SK-MEL-5 (cell line): Measurements from ENCODE around the gene UBE2Q2. TPM values are rescaled to one million over a fixed set of nuclear protein-coding genes. Genes with fewer than 3 reads are reported as not detected.
A peak's percentile ranks its signal among the peaks of the same experiment; 100 is the strongest.

Experiments
- DNase-seq: peaks from one replicate; pipeline ENCODE4 v3.0.0-alpha.2; 2016; ENCODE audit warnings: low read depth, low spot score
- in situ Hi-C: cut with HindIII; loops from 2 replicates; pipeline ENCODE4 v1.10.0; 2016; ENCODE audit warnings: low sequenced_read_pairs, high pct_unique_total_duplicates, low pct_unique_long_range_greater_than_20kb
- total RNA-seq: library from RNA; depleted of rRNA; stranded (reverse); fragments of >200 nt; shearing (Covaris generic); gene quantifications from 2 replicates; pipeline ENCODE4 v1.2.3, GENCODE V29; 2014

The UBE2Q2 gene
- total RNA-seq, 1 experiment from 2014 or later = 30.2 TPM

DNA sequence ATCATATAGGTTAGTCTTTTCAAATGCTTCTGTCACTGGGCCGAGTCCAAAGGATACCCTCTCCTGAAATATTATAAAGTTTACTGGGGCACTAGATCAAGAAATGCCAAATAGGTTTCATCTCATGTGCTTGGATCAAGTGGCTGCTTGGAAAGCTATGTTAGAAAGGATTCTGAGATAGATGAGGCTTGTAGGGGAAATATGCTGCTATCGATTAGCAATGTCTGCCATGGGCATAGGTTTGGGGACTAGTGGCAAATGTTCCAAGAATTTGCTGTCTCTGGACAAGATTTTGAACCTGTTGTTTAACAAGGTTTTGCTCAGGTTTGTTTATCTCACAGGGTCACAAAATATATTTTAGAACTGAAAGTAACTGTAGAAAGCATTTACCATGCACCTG lies 23.0 kb upstream of the UBE2Q2 start:
- no peak for DNase-seq
- in situ Hi-C loops = no loop called here

- no peak for DNase-seq
- in situ Hi-C loops = no loop called here
These were observed 21.4 kb upstream of the UBE2Q2 start for GRCh38 chr15:75821786-75822345.

DNA sequence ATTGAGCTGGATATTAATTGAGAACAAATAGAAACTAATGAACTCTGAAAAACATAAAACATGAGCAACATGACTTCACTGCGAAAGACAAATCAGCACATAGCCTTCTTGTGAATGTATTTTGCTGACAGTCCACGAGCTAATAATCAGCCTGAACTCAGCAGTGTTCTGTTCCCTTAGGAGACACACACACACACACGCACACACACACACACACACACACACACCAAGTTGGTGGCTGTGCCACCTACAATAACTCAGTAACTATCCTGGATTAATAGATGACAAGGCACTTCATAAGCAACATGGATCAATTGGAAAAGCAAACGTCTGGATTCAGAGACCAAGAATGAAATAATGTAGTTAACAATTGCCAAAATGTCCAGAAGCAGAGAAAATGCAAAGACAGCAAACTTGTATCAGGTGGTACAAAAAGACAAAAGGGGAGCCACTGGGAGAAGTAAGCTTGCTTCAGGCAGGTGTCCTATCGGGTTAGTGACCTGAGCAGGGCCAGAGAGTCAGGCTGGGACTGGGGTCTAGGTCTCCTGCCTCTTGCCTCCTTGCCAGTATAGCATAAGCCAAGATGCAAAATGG lies 20.5 kb upstream of the UBE2Q2 start:
- in situ Hi-C loops = no loop called here
- DNase-seq = no peak

GRCh38 chr15:75823860-75824613 lies 19.2 kb upstream of the UBE2Q2 start:
- in situ Hi-C loops = no loop called here
- no peak for DNase-seq

DNA sequence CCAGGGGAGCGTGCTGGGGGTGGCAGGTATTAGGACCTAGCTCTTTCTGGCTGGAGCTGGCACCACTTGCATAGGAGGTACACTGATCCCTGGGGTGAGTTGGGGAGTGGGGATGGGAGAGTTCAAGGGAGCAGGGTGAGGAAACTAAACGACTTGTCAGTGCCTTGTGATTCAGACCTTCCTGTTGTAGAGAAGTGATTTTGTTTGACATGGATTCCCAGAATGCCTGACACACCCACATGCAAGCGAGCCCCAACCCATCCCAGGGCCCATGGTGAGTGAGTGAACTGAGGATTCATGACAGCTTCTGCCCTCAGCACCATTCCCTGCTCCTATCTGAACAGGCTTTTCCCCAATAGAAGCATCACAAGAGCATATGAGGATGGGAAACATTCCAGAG lies 15.6 kb upstream of the UBE2Q2 start:
- in situ Hi-C loops = no loop called here
- no peak for DNase-seq

GRCh38 chr15:75828429-75828828 lies 14.8 kb upstream of the UBE2Q2 start:
- in situ Hi-C loops = no loop called here
- no peak for DNase-seq

DNA sequence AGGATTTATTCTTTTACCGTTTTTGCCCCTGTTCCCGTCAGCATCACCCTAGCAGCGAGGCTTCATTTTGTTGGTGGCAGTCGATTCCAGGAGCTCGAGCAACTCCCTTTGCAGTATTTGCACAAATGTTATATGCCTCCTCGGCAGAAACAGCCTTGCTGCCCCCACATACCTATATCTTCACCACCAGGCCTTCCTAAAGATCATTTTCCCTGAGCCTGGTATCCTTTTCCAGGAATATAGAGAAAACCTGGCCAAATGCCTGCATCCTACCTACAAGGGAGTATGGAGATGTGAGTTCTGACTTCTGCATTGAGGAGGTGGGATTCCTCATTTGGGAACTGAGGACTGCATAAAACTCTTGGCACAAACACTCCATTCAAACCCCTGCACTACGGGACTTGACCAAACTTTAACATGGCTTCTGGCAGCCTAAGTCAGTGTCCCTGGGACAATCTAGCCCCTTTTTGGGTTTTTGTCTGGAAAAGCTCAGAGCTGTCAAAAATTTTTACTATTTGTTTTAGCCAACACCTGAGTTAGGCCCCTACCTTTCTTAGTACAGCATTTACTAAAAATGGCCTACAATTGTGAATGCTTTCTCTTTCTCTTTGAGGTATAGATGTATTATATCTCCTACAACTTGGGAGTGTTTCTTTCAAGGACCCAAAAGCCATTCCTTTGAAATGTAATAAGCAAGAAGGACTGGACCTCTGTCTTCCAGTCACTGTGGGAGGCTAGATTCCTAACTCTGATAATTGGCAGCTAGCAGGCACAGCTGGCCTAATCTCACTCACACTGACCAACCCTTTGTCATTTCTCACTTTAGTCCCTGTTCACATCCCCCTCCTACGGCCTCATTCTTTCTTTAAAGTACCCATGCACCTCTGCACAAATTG lies 12.1 kb upstream of the UBE2Q2 start:
- no peak for DNase-seq
- in situ Hi-C loops = no loop called here

DNA sequence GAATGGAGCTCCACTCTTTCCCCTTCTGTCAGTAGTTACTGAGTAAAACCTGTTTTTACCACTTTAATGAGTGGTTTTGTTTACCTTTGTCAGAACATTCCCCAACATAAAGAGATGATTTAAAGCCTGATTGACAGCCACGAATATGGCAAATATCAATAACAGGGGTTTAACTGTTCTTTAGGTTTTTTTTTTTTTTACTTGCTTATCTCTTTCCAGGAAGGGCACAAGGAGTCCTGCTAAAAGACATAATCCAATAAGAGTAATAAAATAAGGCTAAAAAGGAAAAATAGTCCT lies 11.5 kb upstream of the UBE2Q2 start:
- DNase-seq = no peak
- in situ Hi-C loops = no loop called here

GRCh38 chr15:75832114-75832513 lies 11.1 kb upstream of the UBE2Q2 start:
- in situ Hi-C loops = no loop called here
- no peak for DNase-seq

DNA sequence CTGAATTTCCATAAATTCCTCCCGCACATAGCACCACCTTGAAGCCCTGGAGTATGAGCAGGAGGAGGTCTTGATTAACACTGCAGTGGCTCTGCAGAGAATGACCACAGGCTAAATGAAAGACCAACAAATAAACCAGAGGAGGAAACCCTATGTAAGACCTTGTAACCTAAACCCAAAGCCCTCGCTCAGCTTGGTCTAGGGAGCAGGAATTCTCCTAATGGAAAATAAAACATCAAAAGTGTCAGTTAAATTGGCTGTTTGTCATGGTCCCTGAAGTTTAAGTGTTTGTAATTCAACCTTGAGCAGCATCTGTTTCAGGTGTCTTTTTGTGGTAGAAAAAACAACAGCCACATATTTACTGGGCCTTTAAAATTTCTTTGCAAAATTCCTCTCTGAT lies 9.2 kb upstream of the UBE2Q2 start:
- in situ Hi-C loops = no loop called here
- no peak for DNase-seq

GRCh38 chr15:75835990-75836958 lies 7.0 kb upstream of the UBE2Q2 start:
- no peak for DNase-seq
- in situ Hi-C loops = no loop called here

DNA sequence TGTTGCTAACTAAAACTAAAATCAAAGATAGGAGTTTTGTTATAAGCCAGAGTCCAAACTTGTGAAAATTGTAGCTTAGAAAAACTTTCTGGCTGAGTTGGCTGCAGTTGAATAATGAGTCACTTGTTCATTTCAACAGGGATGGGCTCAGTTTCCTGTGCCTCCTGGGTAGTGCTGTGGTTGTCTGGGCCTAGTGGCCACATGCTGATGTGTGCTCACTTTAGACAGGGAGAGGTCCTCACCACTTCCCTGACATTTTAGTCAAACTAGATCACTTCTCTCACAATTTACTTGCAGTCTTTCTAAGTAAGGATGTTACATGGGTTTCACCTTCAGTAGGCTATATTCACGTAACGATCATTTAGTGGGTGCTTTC lies 6.3 kb upstream of the UBE2Q2 start:
- in situ Hi-C loops = no loop called here
- peak; percentile 63 for DNase-seq

DNA sequence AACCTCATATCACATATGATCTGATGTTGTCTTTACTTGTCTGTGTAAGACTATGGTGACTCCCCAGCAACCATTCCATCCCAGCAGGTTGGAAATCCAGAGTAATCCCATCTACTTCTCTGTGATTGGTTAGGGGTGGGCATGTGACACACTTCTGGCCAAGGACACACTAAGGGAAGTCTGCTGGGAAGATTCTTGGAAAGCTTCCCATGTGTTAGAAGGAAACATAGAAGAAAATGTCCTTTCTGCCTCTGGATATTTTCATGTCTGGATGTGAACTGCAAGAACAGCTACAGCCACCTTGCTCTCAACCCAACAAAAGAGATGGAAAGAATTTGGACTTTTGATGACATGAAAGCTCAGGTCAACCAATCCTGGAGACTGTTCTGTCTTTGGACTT lies 2.6 kb upstream of the UBE2Q2 start:
- in situ Hi-C loops = no loop called here
- peak; percentile 51 for DNase-seq

GRCh38 chr15:75841626-75842025 lies 1.6 kb upstream of the UBE2Q2 start:
- in situ Hi-C loops = no loop called here

GRCh38 chr15:75843678-75844581 lies 683 bp downstream of the UBE2Q2 start:
- in situ Hi-C loops = no loop called here
- DNase-seq = peak; percentile 45

More at GRCh38 chr15:75841626-75842025, 1.6 kb upstream of the UBE2Q2 start:
- DNase-seq = no peak

GRCh38 chr15:75844629-75845335 lies 1.5 kb downstream of the UBE2Q2 start:
- no peak for DNase-seq
- in situ Hi-C loops = no loop called here
